Choroid plexus epithelial cell (primary cell): Measurements from ENCODE around the gene CDC7.
"Not testable (repeated sequence)": the region's sequence is repeated elsewhere in the genome, so short reads cannot be mapped to it uniquely, and the experiment has no call there.

ENCODE experiments used
- DNase-seq: peaks from one replicate; pipeline ENCODE4 v3.0.0-alpha.2; 2010; ENCODE audit warnings: low read depth
- H3K4me3 ChIP-seq: 2 replicates; pipeline ENCODE4 v1.5.1; 2011; ENCODE audit warnings: low read depth, mild to moderate bottlenecking, control low read depth, low read length, moderate library complexity
- CTCF ChIP-seq: conservative IDR thresholded peaks from 2 replicates; pipeline ENCODE4 v1.5.1; 2011; ENCODE audit warnings: low read depth, mild to moderate bottlenecking, control low read depth, inconsistent platforms, low read length, moderate library complexity

CDC7 gene

GRCh38 chr1:91507328-91507727 lies 6.7 kb downstream of the CDC7 start:
- DNase-seq: peak; percentile 15
- H3K4me3 ChIP-seq: no peak overlapping the region
- TF ChIP-seq CTCF: no peak

- no peak for DNase-seq
- no peak for TF ChIP-seq CTCF
- H3K4me3 ChIP-seq: no peak overlapping the region
Observed at GRCh38 chr1:91510754-91511153, 10.1 kb downstream of the CDC7 start.

GRCh38 chr1:91511386-91511785 lies 10.7 kb downstream of the CDC7 start:
- DNase-seq: peak; percentile 72
- peak; percentile 69 for TF ChIP-seq CTCF
- H3K4me3 ChIP-seq: no peak overlapping the region

- peak; percentile 62 for DNase-seq
- no peak overlapping the region for H3K4me3 ChIP-seq
- TF ChIP-seq CTCF: peak; percentile 59
Observed at GRCh38 chr1:91513160-91513559, 12.5 kb downstream of the CDC7 start.

GRCh38 chr1:91513706-91514105 lies 13.1 kb downstream of the CDC7 start:
- TF ChIP-seq CTCF: no peak
- H3K4me3 ChIP-seq: no peak overlapping the region
- DNase-seq: no peak

- no peak overlapping the region for H3K4me3 ChIP-seq
- TF ChIP-seq CTCF: no peak
- DNase-seq: no peak
Observed at GRCh38 chr1:91515994-91516393, 15.3 kb downstream of the CDC7 start.

GRCh38 chr1:91516605-91517004 lies 16.0 kb downstream of the CDC7 start:
- H3K4me3 ChIP-seq, DNase-seq: not testable (repeated sequence)

GRCh38 chr1:91519167-91519566 lies 18.5 kb downstream of the CDC7 start:
- DNase-seq, H3K4me3 ChIP-seq: not testable (repeated sequence)
